Measurements from ENCODE around the gene SLC30A1.

The SLC30A1 gene

GRCh38 chr1:211606914-211607753, 28.2 kb upstream of the SLC30A1 start:
- H3K27ac ChIP-seq (ENCODE audit: low read depth, low read length, severe bottlenecking), result no peak overlapping the region
- 88 to 89% methylated on average over 8 to 10 of the region's 12 CpGs for WGBS, 2 experiments (ENCODE audit: insufficient coverage in 2 of 2)
- no peak overlapping the region for H3K4me3 ChIP-seq (ENCODE audit: extremely low read depth, insufficient read depth, low read length, poor library complexity, severe bottlenecking)
- no peaks in the 10 kb centered on the region for H3K9me3 ChIP-seq (ENCODE audit: control insufficient read depth, low read length)
- H3K4me1 ChIP-seq (ENCODE audit: control insufficient read depth, insufficient read depth, low read length, poor library complexity, severe bottlenecking), result no peaks in the 10 kb centered on the region
- no peaks in the 10 kb centered on the region for H3K36me3 ChIP-seq (ENCODE audit: control insufficient read depth, insufficient read depth, low read length)

- Histone ChIP-seq H3K4me3 (ENCODE audit: extremely low read depth, insufficient read depth, low read length, poor library complexity, severe bottlenecking) (no peak overlapping the region), H3K27ac (ENCODE audit: low read depth, low read length, severe bottlenecking) (no peak overlapping the region), H3K36me3 (ENCODE audit: control insufficient read depth, insufficient read depth, low read length) (no peaks in the 10 kb centered on the region), H3K4me1 (ENCODE audit: control insufficient read depth, insufficient read depth, low read length, poor library complexity, severe bottlenecking) (no peaks in the 10 kb centered on the region), H3K9me3 (ENCODE audit: control insufficient read depth, low read length) (no peaks in the 10 kb centered on the region)
- WGBS, 2 experiments (ENCODE audit: insufficient coverage in 2 of 2), result 94 to 95% methylated on average over 5 to 7 of the region's 8 CpGs
Observed at GRCh38 chr1:211606332-211606913, 27.5 kb upstream of the SLC30A1 start.

GRCh38 chr1:211605603-211606331, 26.8 kb upstream of the SLC30A1 start:
- Histone ChIP-seq H3K9me3 (ENCODE audit: control insufficient read depth, low read length) (no peaks in the 10 kb centered on the region), H3K4me3 (ENCODE audit: extremely low read depth, insufficient read depth, low read length, poor library complexity, severe bottlenecking) (no peak overlapping the region), H3K27ac (ENCODE audit: low read depth, low read length, severe bottlenecking) (no peak overlapping the region), H3K36me3 (ENCODE audit: control insufficient read depth, insufficient read depth, low read length) (no peaks in the 10 kb centered on the region), H3K4me1 (ENCODE audit: control insufficient read depth, insufficient read depth, low read length, poor library complexity, severe bottlenecking) (no peaks in the 10 kb centered on the region)
- WGBS, 2 experiments (ENCODE audit: insufficient coverage in 2 of 2), result 95 to 98% methylated on average over 7 to 10 of the region's 11 CpGs

- Histone ChIP-seq H3K27ac (ENCODE audit: low read depth, low read length, severe bottlenecking) (no peak overlapping the region), H3K9me3 (ENCODE audit: control insufficient read depth, low read length) (no peaks in the 10 kb centered on the region), H3K36me3 (ENCODE audit: control insufficient read depth, insufficient read depth, low read length) (no peaks in the 10 kb centered on the region), H3K4me3 (ENCODE audit: extremely low read depth, insufficient read depth, low read length, poor library complexity, severe bottlenecking) (no peak overlapping the region), H3K4me1 (ENCODE audit: control insufficient read depth, insufficient read depth, low read length, poor library complexity, severe bottlenecking) (no peaks in the 10 kb centered on the region)
- WGBS, 2 experiments (ENCODE audit: insufficient coverage in 2 of 2), result 91% methylated on average over 1 of the region's 2 CpGs; no CpG with 5 or more reads in 1 of the 2 experiments
Observed at GRCh38 chr1:211605034-211605433, 26.1 kb upstream of the SLC30A1 start.

- Histone ChIP-seq H3K27ac (ENCODE audit: low read depth, low read length, severe bottlenecking) (no peak overlapping the region), H3K4me3 (ENCODE audit: extremely low read depth, insufficient read depth, low read length, poor library complexity, severe bottlenecking) (no peak overlapping the region), H3K4me1 (ENCODE audit: control insufficient read depth, insufficient read depth, low read length, poor library complexity, severe bottlenecking) (no peaks in the 10 kb centered on the region), H3K36me3 (ENCODE audit: control insufficient read depth, insufficient read depth, low read length) (no peaks in the 10 kb centered on the region), H3K9me3 (ENCODE audit: control insufficient read depth, low read length) (no peaks in the 10 kb centered on the region)
- WGBS, 2 experiments (ENCODE audit: insufficient coverage in 2 of 2), result 100% methylated on average over 1 of the region's 2 CpGs; no CpG with 5 or more reads in 1 of the 2 experiments
Observed at GRCh38 chr1:211604548-211604947, 25.6 kb upstream of the SLC30A1 start.

- Histone ChIP-seq H3K9me3 (ENCODE audit: control insufficient read depth, low read length) (no peaks in the 10 kb centered on the region), H3K4me3 (ENCODE audit: extremely low read depth, insufficient read depth, low read length, poor library complexity, severe bottlenecking) (no peak overlapping the region), H3K27ac (ENCODE audit: low read depth, low read length, severe bottlenecking) (no peak overlapping the region), H3K36me3 (ENCODE audit: control insufficient read depth, insufficient read depth, low read length) (no peaks in the 10 kb centered on the region), H3K4me1 (ENCODE audit: control insufficient read depth, insufficient read depth, low read length, poor library complexity, severe bottlenecking) (no peaks in the 10 kb centered on the region)
- WGBS, 2 experiments (ENCODE audit: insufficient coverage in 2 of 2), result 88 to 100% methylated on average over 1 of the region's 1 CpG
Observed at GRCh38 chr1:211603713-211604112, 24.8 kb upstream of the SLC30A1 start.

- 88 to 100% methylated on average over 2 of the region's 3 CpGs for WGBS, 2 experiments (ENCODE audit: insufficient coverage in 2 of 2)
- no peaks in the 10 kb centered on the region for H3K4me1 ChIP-seq (ENCODE audit: control insufficient read depth, insufficient read depth, low read length, poor library complexity, severe bottlenecking)
- H3K9me3 ChIP-seq (ENCODE audit: control insufficient read depth, low read length), result no peaks in the 10 kb centered on the region
- no peak overlapping the region for H3K4me3 ChIP-seq (ENCODE audit: extremely low read depth, insufficient read depth, low read length, poor library complexity, severe bottlenecking)
- no peaks in the 10 kb centered on the region for H3K36me3 ChIP-seq (ENCODE audit: control insufficient read depth, insufficient read depth, low read length)
- no peak overlapping the region for H3K27ac ChIP-seq (ENCODE audit: low read depth, low read length, severe bottlenecking)
Observed at GRCh38 chr1:211603191-211603701, 24.3 kb upstream of the SLC30A1 start.

GRCh38 chr1:211601982-211602670, 23.2 kb upstream of the SLC30A1 start:
- no peaks in the 10 kb centered on the region for H3K36me3 ChIP-seq (ENCODE audit: control insufficient read depth, insufficient read depth, low read length)
- 91 to 100% methylated on average over 3 to 5 of the region's 7 CpGs for WGBS, 2 experiments (ENCODE audit: insufficient coverage in 2 of 2)
- no peaks in the 10 kb centered on the region for H3K4me1 ChIP-seq (ENCODE audit: control insufficient read depth, insufficient read depth, low read length, poor library complexity, severe bottlenecking)
- H3K9me3 ChIP-seq (ENCODE audit: control insufficient read depth, low read length), result no peaks in the 10 kb centered on the region
- no peak overlapping the region for H3K27ac ChIP-seq (ENCODE audit: low read depth, low read length, severe bottlenecking)
- no peak overlapping the region for H3K4me3 ChIP-seq (ENCODE audit: extremely low read depth, insufficient read depth, low read length, poor library complexity, severe bottlenecking)

GRCh38 chr1:211601159-211601558, 22.2 kb upstream of the SLC30A1 start:
- no peaks in the 10 kb centered on the region for H3K4me1 ChIP-seq (ENCODE audit: control insufficient read depth, insufficient read depth, low read length, poor library complexity, severe bottlenecking)
- WGBS, 2 experiments (ENCODE audit: insufficient coverage in 2 of 2), result no CpG with 5 or more reads among the region's 3 CpGs
- no peaks in the 10 kb centered on the region for H3K9me3 ChIP-seq (ENCODE audit: control insufficient read depth, low read length)
- H3K4me3 ChIP-seq (ENCODE audit: extremely low read depth, insufficient read depth, low read length, poor library complexity, severe bottlenecking), result no peak overlapping the region
- no peaks in the 10 kb centered on the region for H3K36me3 ChIP-seq (ENCODE audit: control insufficient read depth, insufficient read depth, low read length)
- H3K27ac ChIP-seq (ENCODE audit: low read depth, low read length, severe bottlenecking), result no peak overlapping the region

- H3K36me3 ChIP-seq (ENCODE audit: control insufficient read depth, insufficient read depth, low read length), result no peaks in the 10 kb centered on the region
- H3K9me3 ChIP-seq (ENCODE audit: control insufficient read depth, low read length), result no peaks in the 10 kb centered on the region
- no peaks in the 10 kb centered on the region for H3K4me1 ChIP-seq (ENCODE audit: control insufficient read depth, insufficient read depth, low read length, poor library complexity, severe bottlenecking)
- no peak overlapping the region for H3K4me3 ChIP-seq (ENCODE audit: extremely low read depth, insufficient read depth, low read length, poor library complexity, severe bottlenecking)
- H3K27ac ChIP-seq (ENCODE audit: low read depth, low read length, severe bottlenecking), result no peak overlapping the region
Observed at GRCh38 chr1:211599250-211599649, 20.3 kb upstream of the SLC30A1 start.

Measured in mesodermal cell (in vitro differentiated cells).